SU-DHL-6 (cell line): ENCODE results near the gene MUC5AC.

Source experiments
- H2AFZ ChIP-seq: fragments of 200-600 bp; sonication (generic); 2 replicates; pipeline ENCODE4 v1.6.1; 2014; ENCODE audit warnings: low read depth, mild to moderate bottlenecking, moderate library complexity, mixed read lengths, antibody characterized with exemption, low read length; ENCODE audit not compliant: severe bottlenecking
- H3F3A ChIP-seq: fragments of 200-600 bp; shearing (Covaris generic); 2 replicates; pipeline ENCODE4 v1.6.0; 2016; ENCODE audit warnings: antibody characterized with exemption, mild to moderate bottlenecking; ENCODE audit not compliant: insufficient read depth
- H3K27ac ChIP-seq: fragments of 200-600 bp; sonication (generic); 2 replicates; pipeline ENCODE4 v1.5.1; 2016; ENCODE audit warnings: low read depth, mild to moderate bottlenecking, low read length, moderate library complexity, mixed read lengths
- H3K27me3 ChIP-seq: fragments of 200-600 bp; sonication (generic), shearing (Covaris generic); 2 replicates; pipeline ENCODE4 v1.6.0; 2014; ENCODE audit warnings: mild to moderate bottlenecking, low read length
- H3K36me3 ChIP-seq: fragments of 200-600 bp; sonication (generic); 2 replicates; pipeline ENCODE4 v1.6.1; 2014; ENCODE audit warnings: mild to moderate bottlenecking, low read length, mixed read lengths
- H3K4me2 ChIP-seq: fragments of 300-600, 200-600 bp; shearing (Covaris generic), sonication (generic); 2 replicates; pipeline ENCODE4 v1.6.0; 2014; ENCODE audit warnings: low read length, low read depth, mild to moderate bottlenecking; ENCODE audit not compliant: poor library complexity, severe bottlenecking
- H3K4me3 ChIP-seq: fragments of 200-600 bp; sonication (generic); 2 replicates; pipeline ENCODE4 v1.5.1; 2014; ENCODE audit warnings: antibody characterized with exemption, low read length, mild to moderate bottlenecking, mixed read lengths; ENCODE audit not compliant: insufficient read depth, poor library complexity, severe bottlenecking
- H3K79me2 ChIP-seq: fragments of 200-600 bp; sonication (generic); 2 replicates; pipeline ENCODE4 v1.6.1; 2014; ENCODE audit warnings: mild to moderate bottlenecking, low read length, moderate library complexity; ENCODE audit not compliant: insufficient read depth
- H3K9ac ChIP-seq: fragments of 200-600 bp; sonication (generic); 2 replicates; pipeline ENCODE4 v1.7.0; 2014; ENCODE audit warnings: mild to moderate bottlenecking, low read length
- H3K9me2 ChIP-seq: fragments of 200-600 bp; sonication (generic); replicated peaks from 2 replicates; pipeline ENCODE4 v1.6.1; 2014; ENCODE audit warnings: low read length; ENCODE audit not compliant: insufficient read depth
- H3K9me3 ChIP-seq: fragments of 200-600 bp; sonication (generic); 2 replicates; pipeline ENCODE4 v1.6.1; 2014; ENCODE audit warnings: low read length, mixed read lengths; ENCODE audit not compliant: insufficient read depth
- H4K20me1 ChIP-seq: fragments of 200-600 bp; sonication (generic); 2 replicates; pipeline ENCODE4 v1.6.1; 2014; ENCODE audit warnings: low read depth, mild to moderate bottlenecking, antibody characterized with exemption, low read length, moderate library complexity, mixed read lengths
- CTCF ChIP-seq: fragments of 200-600 bp; sonication (generic); IDR thresholded peaks from one replicate; pipeline ENCODE4 v1.5.1; 2017; ENCODE audit warnings: antibody characterized with exemption, mild to moderate bottlenecking, low read length, moderate library complexity; ENCODE audit not compliant: insufficient read depth, poor library complexity, severe bottlenecking
- EZH2phosphoT487 ChIP-seq: fragments of 200-600 bp; sonication (generic), shearing (Covaris generic); conservative IDR thresholded peaks from 2 replicates; pipeline ENCODE4 v1.6.1; 2018; ENCODE audit warnings: mild to moderate bottlenecking, antibody characterized with exemption, low read length, moderate library complexity, mixed read lengths

MUC5AC gene

GRCh38 chr11:1168256-1168655 lies 10.5 kb downstream of the MUC5AC start:
- Histone ChIP-seq H3K9me3 (no peaks in the 10 kb centered on the region), H3K36me3 (no peaks in the 10 kb centered on the region), H3K27me3 (no peaks in the 10 kb centered on the region), H3K4me3 (no peak overlapping the region), H2AFZ (no peak overlapping the region), H3F3A (no peaks in the 10 kb centered on the region), H3K9me2 (no peaks in the 10 kb centered on the region), H3K79me2 (no peaks in the 10 kb centered on the region), H4K20me1 (no peaks in the 10 kb centered on the region), H3K27ac (no peak overlapping the region), H3K4me2 (no peak overlapping the region), H3K9ac (no peak overlapping the region)
- TF ChIP-seq EZH2phosphoT487 (no peak), CTCF (no peak)

- no peaks in the 10 kb centered on the region for H4K20me1 ChIP-seq
- H3K9ac ChIP-seq = no peak overlapping the region
- TF ChIP-seq CTCF (no peak), EZH2phosphoT487 (no peak)
- H2AFZ ChIP-seq = no peak overlapping the region
- H3K4me3 ChIP-seq = no peak overlapping the region
- no peak overlapping the region for H3K27ac ChIP-seq
- no peak overlapping the region for H3K4me2 ChIP-seq
- H3K79me2 ChIP-seq = no peaks in the 10 kb centered on the region
- no peaks in the 10 kb centered on the region for H3F3A ChIP-seq
- no peaks in the 10 kb centered on the region for H3K9me2 ChIP-seq
- H3K36me3 ChIP-seq = no peaks in the 10 kb centered on the region
- no peaks in the 10 kb centered on the region for H3K9me3 ChIP-seq
- H3K27me3 ChIP-seq = no peaks in the 10 kb centered on the region
These were observed 11.0 kb downstream of the MUC5AC start for GRCh38 chr11:1168721-1169161.

- no peaks in the 10 kb centered on the region for H3F3A ChIP-seq
- H2AFZ ChIP-seq = no peak overlapping the region
- no peaks in the 10 kb centered on the region for H3K9me3 ChIP-seq
- H3K79me2 ChIP-seq = no peaks in the 10 kb centered on the region
- H3K27me3 ChIP-seq = no peaks in the 10 kb centered on the region
- H3K4me2 ChIP-seq = no peak overlapping the region
- TF ChIP-seq EZH2phosphoT487 (no peak), CTCF (no peak)
- no peak overlapping the region for H3K9ac ChIP-seq
- no peaks in the 10 kb centered on the region for H3K9me2 ChIP-seq
- H3K4me3 ChIP-seq = no peak overlapping the region
- no peaks in the 10 kb centered on the region for H3K36me3 ChIP-seq
- H4K20me1 ChIP-seq = no peaks in the 10 kb centered on the region
- no peak overlapping the region for H3K27ac ChIP-seq
These were observed 13.7 kb downstream of the MUC5AC start for GRCh38 chr11:1171223-1171984.
